ENCODE results near the gene MARCOL. TPM values are rescaled to one million over a fixed set of nuclear protein-coding genes. Genes with fewer than 3 reads are reported as not detected.

MARCOL gene
- total RNA-seq (2022; extraction: Qiagen RNA extraction), result not detected in 5 replicates

GRCh38 chr5:148238418-148238794 lies at the start of gene MARCOL:
TSS of gene MARCOL (plus strand) at chr5:148238525. CDS start at chr5:148238598, 73 bp downstream.

GRCh38 chr5:148202531-148203203 lies 35.7 kb upstream of the MARCOL start, which contains the start of gene SPINK6:
TSS of gene SPINK6 (plus strand) at chr5:148203042. CDS start at chr5:148203097, 55 bp downstream.

DNA sequence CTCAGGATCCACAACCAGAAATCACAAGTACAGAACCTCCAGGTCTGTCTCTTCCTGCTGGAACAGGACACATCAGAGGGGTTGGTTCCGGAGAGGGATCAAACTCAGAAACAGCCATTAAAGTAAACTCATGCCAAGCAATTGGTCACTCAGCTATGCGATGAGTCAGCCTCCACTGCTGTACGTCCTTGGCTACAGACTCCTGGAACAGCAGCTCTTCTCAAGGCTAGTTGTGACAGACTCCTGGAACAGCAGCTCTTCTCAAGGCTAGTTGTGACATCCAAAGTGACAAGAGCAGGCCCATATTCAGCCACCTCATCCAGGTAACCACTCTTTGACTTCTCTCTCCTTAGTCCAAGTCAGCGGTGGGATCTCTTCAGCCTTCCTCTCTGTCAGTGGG lies 30.2 kb downstream of the MARCOL start, which contains the start of gene SPINK13:
Gene SPINK13 (plus strand): TSS at position 229 of the 400 bp plus-strand sequence. CDS start 1,279 bp downstream, outside the sequence.

Other genes starting within 250 kb of the MARCOL start
- not detected in 5 replicates for gene SPINK5, start 174.5 kb upstream of the MARCOL start, total RNA-seq (2022; extraction: Qiagen RNA extraction)
- not detected in 5 replicates for gene SPINK14, start 70.0 kb upstream of the MARCOL start, total RNA-seq (2022; extraction: Qiagen RNA extraction)
- gene SPINK6, start 35.5 kb upstream of the MARCOL start, total RNA-seq (2022; extraction: Qiagen RNA extraction), result 0.37 to 0.73 TPM (median 0.45 TPM) in 5 replicates
- gene SPINK13, start 30.3 kb downstream of the MARCOL start, total RNA-seq (2022; extraction: Qiagen RNA extraction), result 0.18 to 0.30 TPM in 2 of 5 replicates, not detected in the others
- gene SPINK7, start 73.9 kb downstream of the MARCOL start, total RNA-seq (2022; extraction: Qiagen RNA extraction), result not detected in 5 replicates
- gene SPINK9, start 97.0 kb downstream of the MARCOL start, total RNA-seq (2022; extraction: Qiagen RNA extraction), result not detected in 5 replicates
- 13.7 to 26.6 TPM (median 18.5 TPM) in 5 replicates for gene FBXO38, start 145.4 kb downstream of the MARCOL start, total RNA-seq (2022; extraction: Qiagen RNA extraction)